Measurements from ENCODE around the gene NCR2.

- TF ChIP-seq CTCF (IDR thresholded peaks at IDR 0.05) (no peak), EZH2 (IDR thresholded peaks at IDR 0.05; ENCODE audit: borderline replicate concordance, insufficient read depth, low read depth, low read length, poor library complexity, severe bottlenecking) (no peak)
Measured at GRCh38 chr6:41335296-41335695, at the start of gene NCR2.

All from B cell (primary cell).